WTC11 (cell line): Measurements from ENCODE around the gene PLAAT3. TPM values are rescaled to one million over a fixed set of nuclear protein-coding genes. Genes with fewer than 3 reads are reported as not detected.

Experiments
- ATAC-seq: fragments of 200-7000 bp; cut with Tn5 transposase; 2 replicates; pipeline ENCODE4 v1.10.0; 2021; ENCODE audit warnings: mild to moderate bottlenecking, moderate library complexity
- CTCF ChIA-PET: fragments of 300-600 bp; sonication (Branson Sonifier 250); formaldehyde crosslinking; loops from one replicate; lab custom pipeline; 2021; ENCODE audit warnings: antibody characterized with exemption; lab: Charles Lee
- POLR2A ChIA-PET: fragments of 350-600 bp; sonication (Branson Sonifier 250); formaldehyde crosslinking; loops from one replicate; lab custom pipeline; 2021; ENCODE audit warnings: antibody characterized with exemption; lab: Charles Lee
- DNase-seq: peaks from one replicate; pipeline ENCODE4 v3.0.0; 2021; ENCODE audit warnings: low spot score
- H3K27ac Mint-ChIP-seq: 2 replicates; pipeline ENCODE4 v1.8.0; 2021; ENCODE audit warnings: mixed read lengths
- H3K27me3 Mint-ChIP-seq: 2 replicates; pipeline ENCODE4 v1.8.0; 2021; ENCODE audit warnings: low read depth, mild to moderate bottlenecking, moderate library complexity, mixed read lengths
- H3K36me3 Mint-ChIP-seq: 2 replicates; pipeline ENCODE4 v1.8.0; 2021; ENCODE audit warnings: mixed read lengths
- H3K4me1 Mint-ChIP-seq: 2 replicates; pipeline ENCODE4 v1.8.0; 2022; ENCODE audit warnings: mixed read lengths
- H3K4me3 Mint-ChIP-seq: 2 replicates; pipeline ENCODE4 v1.8.0; 2021; ENCODE audit warnings: mild to moderate bottlenecking, moderate library complexity, mixed read lengths
- H3K9me3 Mint-ChIP-seq: 2 replicates; pipeline ENCODE4 v1.8.0; 2021; ENCODE audit warnings: mixed read lengths
- EMX1 ChIP-seq: fragments of 250-450 bp; sonication (Bioruptor Pico); IDR thresholded peaks from 2 replicates; pipeline ENCODE4 v1.8.0; 2021; ENCODE audit warnings: mild to moderate bottlenecking
- ESRRA ChIP-seq: sonication (generic); formaldehyde crosslinking; IDR thresholded peaks from 2 replicates; pipeline ENCODE4 v1.8.1; 2022; ENCODE audit warnings: mild to moderate bottlenecking, missing genetic modification reagents, borderline replicate concordance
- FOXK1 ChIP-seq: sonication (generic); formaldehyde crosslinking; IDR thresholded peaks from 2 replicates; pipeline ENCODE4 v1.8.0; 2022; ENCODE audit warnings: mild to moderate bottlenecking, moderate library complexity, missing genetic modification reagents
- GABPB1 ChIP-seq: sonication (generic); formaldehyde crosslinking; IDR thresholded peaks from 2 replicates; pipeline ENCODE4 v1.8.1; 2023; ENCODE audit warnings: mild to moderate bottlenecking, missing genetic modification reagents
- JAZF1 ChIP-seq: fragments of 250-450 bp; sonication (Bioruptor Pico); IDR thresholded peaks from 2 replicates; pipeline ENCODE4 v1.9.0; 2021; ENCODE audit warnings: moderate library complexity, mild to moderate bottlenecking, inconsistent platforms
- KAT7 ChIP-seq: sonication (generic); formaldehyde crosslinking; IDR thresholded peaks from 2 replicates; pipeline ENCODE4 v1.8.1; 2023; ENCODE audit warnings: missing genetic modification reagents, mild to moderate bottlenecking, borderline replicate concordance
- NFATC4 ChIP-seq: fragments of 250-450 bp; sonication (Bioruptor Pico); IDR thresholded peaks from 2 replicates; pipeline ENCODE4 v1.9.0; 2021; ENCODE audit warnings: mild to moderate bottlenecking
- NFE2L1 ChIP-seq: sonication (generic); formaldehyde crosslinking; IDR thresholded peaks from 2 replicates; pipeline ENCODE4 v1.8.1; 2023; ENCODE audit warnings: missing genetic modification reagents
- NR1H2 ChIP-seq: sonication (generic); formaldehyde crosslinking; IDR thresholded peaks from 2 replicates; pipeline ENCODE4 v1.9.0; 2021; ENCODE audit warnings: mild to moderate bottlenecking, moderate library complexity, missing genetic modification reagents
- OVOL2 ChIP-seq: fragments of 250-450 bp; sonication (Bioruptor Pico); IDR thresholded peaks from 2 replicates; pipeline ENCODE4 v1.9.0; 2021; ENCODE audit warnings: mild to moderate bottlenecking, borderline replicate concordance
- ZNF121 ChIP-seq: sonication (generic); formaldehyde crosslinking; IDR thresholded peaks from 2 replicates; pipeline ENCODE4 v1.8.0; 2023; ENCODE audit warnings: missing genetic modification reagents
- ZNF671 ChIP-seq: fragments of 250-450 bp; sonication (Bioruptor Pico); IDR thresholded peaks from 2 replicates; pipeline ENCODE4 v1.8.0; 2021; ENCODE audit warnings: mild to moderate bottlenecking
- total RNA-seq: library from RNA; stranded (reverse); gene quantifications from 3 replicates; pipeline ENCODE4 v1.2.3, GENCODE V29; 2021
- TF ChIP-seq, protein P1 (sequence below): sonication (generic); formaldehyde crosslinking; IDR thresholded peaks from 2 replicates; pipeline ENCODE4 v1.8.1; 2023; ENCODE audit warnings: mild to moderate bottlenecking, missing genetic modification reagents, moderate library complexity
- TF ChIP-seq, protein P2 (sequence below): fragments of 250-450 bp; sonication (Bioruptor Pico); conservative IDR thresholded peaks from 2 replicates; pipeline ENCODE4 v1.9.0; 2021; ENCODE audit warnings: mild to moderate bottlenecking
- TF ChIP-seq, protein P3 (sequence below): fragments of 250-450 bp; sonication (Bioruptor Pico); IDR thresholded peaks from 2 replicates; pipeline ENCODE4 v1.9.0; 2021; ENCODE audit warnings: mild to moderate bottlenecking
- TF ChIP-seq, protein P4 (sequence below): sonication (generic); formaldehyde crosslinking; IDR thresholded peaks from 2 replicates; pipeline ENCODE4 v1.8.1; 2023; ENCODE audit warnings: mild to moderate bottlenecking, moderate library complexity, missing genetic modification reagents
- TF ChIP-seq, protein P5 (sequence below): sonication (generic); formaldehyde crosslinking; conservative IDR thresholded peaks from 2 replicates; pipeline ENCODE4 v1.8.1; 2023; ENCODE audit warnings: mild to moderate bottlenecking, low read depth, missing genetic modification reagents, moderate library complexity
- TF ChIP-seq, protein P6 (sequence below): sonication (generic); formaldehyde crosslinking; IDR thresholded peaks from 2 replicates; pipeline ENCODE4 v1.8.1; 2022; ENCODE audit warnings: missing genetic modification reagents, borderline replicate concordance
- TF ChIP-seq, protein P7 (sequence below): sonication (generic); formaldehyde crosslinking; IDR thresholded peaks from 2 replicates; pipeline ENCODE4 v1.8.1; 2022; ENCODE audit warnings: mild to moderate bottlenecking, moderate library complexity, missing genetic modification reagents

PLAAT3 gene
- total RNA-seq, 1 experiment from 2014 or later = 160 TPM

DNA sequence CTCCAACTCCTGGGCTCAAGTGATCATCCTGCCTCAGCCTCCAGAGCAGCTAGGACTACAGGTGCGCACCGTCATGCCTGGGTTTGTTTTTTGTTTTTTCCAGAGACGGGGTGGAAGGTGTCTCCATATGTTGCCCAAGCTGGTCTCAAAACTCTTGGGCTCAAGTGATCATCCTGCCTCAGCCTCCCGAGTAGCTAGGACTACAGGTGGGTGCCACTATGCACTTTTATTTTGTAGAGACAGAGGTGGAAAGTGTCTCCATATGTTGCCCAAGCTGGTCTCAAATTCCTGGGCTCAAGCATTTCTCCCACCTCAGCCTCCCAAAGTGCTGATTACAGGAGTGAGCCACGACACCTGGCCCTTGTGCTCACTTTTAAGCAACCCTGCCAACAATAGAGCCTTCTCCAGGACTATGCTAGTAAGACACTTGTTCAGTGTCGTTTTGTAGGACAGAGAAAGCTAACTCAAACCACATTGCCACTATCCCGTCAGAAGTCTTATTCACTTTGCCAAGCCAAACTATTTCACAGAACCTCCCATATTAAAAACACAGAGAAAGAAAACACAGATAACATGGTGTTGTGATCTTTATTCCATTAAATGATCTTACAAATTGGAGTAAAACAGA is 9.4 kb upstream of the PLAAT3 start:
- TF ChIP-seq ZNF671 (CRISPR knock-in tag) (peak; percentile 61; the same call in 1 of the 2 replicates), NFATC4 (CRISPR knock-in tag) (no peak)
- TF ChIP-seq, protein P1, sequence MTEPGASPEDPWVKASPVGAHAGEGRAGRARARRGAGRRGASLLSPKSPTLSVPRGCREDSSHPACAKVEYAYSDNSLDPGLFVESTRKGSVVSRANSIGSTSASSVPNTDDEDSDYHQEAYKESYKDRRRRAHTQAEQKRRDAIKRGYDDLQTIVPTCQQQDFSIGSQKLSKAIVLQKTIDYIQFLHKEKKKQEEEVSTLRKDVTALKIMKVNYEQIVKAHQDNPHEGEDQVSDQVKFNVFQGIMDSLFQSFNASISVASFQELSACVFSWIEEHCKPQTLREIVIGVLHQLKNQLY = no peak
- CTCF ChIA-PET = interaction anchor here (1.4 to 3.3 kb wide), 2 partner anchors 144 to 410 kb away, joined by 4 to 13 read pairs; no protein-coding TSS in a partner anchor
- Mint-ChIP-seq H3K27me3 (no peaks in the 10 kb centered on the region; the same call in 1 of the 2 replicates), H3K4me3 (no peak overlapping the region), H3K9me3 (no peaks in the 10 kb centered on the region), H3K36me3 (peaks cover 6% of the 10 kb centered on the region), H3K4me1 (peaks cover 25% of the 10 kb centered on the region), H3K27ac (peak overlapping the region; percentile 77)
- no peak for DNase-seq
- peak; percentile 57 for ATAC-seq
- POLR2A ChIA-PET = no interaction called here

DNA sequence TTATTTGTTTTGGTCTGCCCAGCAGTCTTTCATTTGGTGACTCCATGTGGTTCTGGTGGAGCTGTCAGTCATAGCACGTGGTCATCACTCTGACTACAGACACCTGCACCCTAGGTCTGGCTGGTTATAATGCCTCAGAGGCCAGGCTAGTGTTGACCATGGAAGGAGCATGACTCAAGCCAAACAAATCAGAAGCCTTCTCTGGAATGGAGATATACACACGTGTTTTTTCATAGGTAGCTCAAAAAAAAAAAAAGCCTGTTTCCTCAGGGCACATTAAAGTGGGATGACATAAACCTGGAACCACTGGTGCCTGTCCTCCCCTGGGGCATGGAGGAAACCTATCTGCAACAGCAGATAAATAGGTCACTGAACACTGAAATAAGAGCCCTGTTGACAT is 8.1 kb upstream of the PLAAT3 start:
- Mint-ChIP-seq H3K9me3 (no peaks in the 10 kb centered on the region), H3K4me3 (no peak overlapping the region), H3K27me3 (no peaks in the 10 kb centered on the region; the same call in 1 of the 2 replicates), H3K4me1 (peaks cover 30% of the 10 kb centered on the region), H3K27ac (no peak overlapping the region), H3K36me3 (no peaks in the 10 kb centered on the region)
- ATAC-seq (no peak), DNase-seq (no peak)
- TF ChIP-seq FOXK1 (no peak), ESRRA (CRISPR knock-in tag) (no peak), NR1H2 (CRISPR knock-in tag) (no peak), OVOL2 (CRISPR knock-in tag) (no peak), EMX1 (CRISPR knock-in tag) (no peak)
- TF ChIP-seq, protein P2, sequence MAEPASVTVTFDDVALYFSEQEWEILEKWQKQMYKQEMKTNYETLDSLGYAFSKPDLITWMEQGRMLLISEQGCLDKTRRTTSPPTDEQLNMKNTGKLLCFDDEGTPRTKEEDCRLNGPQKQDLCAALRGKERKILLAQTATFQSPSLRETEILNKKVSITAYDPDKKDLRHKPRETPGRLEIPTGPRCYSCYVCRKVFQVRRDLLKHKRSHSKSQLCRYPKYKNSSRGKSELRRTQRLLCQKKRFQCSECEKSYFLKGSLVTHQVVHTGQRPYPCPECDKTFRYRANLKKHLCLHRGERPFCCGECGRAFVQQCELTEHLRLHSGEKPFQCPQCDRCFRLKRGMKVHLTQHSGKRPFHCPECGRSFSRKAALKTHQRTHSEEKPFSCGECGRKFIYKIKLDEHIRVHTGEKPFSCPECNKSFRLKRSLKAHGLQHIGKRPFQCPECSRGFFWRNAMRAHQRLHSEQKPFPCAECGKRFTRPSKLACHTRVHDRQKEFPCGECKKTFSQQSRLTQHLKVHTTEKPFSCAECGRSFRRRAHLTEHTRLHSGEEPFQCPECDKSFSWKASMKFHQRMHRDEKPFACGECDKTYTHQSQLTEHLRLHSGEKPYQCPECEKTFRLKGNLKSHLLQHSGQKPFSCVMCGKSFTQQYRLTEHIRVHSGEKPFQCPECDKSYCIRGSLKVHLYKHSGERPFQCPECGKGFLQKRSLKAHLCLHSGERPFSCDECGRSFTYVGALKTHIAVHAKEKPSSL = no peak
- TF ChIP-seq, protein P3, sequence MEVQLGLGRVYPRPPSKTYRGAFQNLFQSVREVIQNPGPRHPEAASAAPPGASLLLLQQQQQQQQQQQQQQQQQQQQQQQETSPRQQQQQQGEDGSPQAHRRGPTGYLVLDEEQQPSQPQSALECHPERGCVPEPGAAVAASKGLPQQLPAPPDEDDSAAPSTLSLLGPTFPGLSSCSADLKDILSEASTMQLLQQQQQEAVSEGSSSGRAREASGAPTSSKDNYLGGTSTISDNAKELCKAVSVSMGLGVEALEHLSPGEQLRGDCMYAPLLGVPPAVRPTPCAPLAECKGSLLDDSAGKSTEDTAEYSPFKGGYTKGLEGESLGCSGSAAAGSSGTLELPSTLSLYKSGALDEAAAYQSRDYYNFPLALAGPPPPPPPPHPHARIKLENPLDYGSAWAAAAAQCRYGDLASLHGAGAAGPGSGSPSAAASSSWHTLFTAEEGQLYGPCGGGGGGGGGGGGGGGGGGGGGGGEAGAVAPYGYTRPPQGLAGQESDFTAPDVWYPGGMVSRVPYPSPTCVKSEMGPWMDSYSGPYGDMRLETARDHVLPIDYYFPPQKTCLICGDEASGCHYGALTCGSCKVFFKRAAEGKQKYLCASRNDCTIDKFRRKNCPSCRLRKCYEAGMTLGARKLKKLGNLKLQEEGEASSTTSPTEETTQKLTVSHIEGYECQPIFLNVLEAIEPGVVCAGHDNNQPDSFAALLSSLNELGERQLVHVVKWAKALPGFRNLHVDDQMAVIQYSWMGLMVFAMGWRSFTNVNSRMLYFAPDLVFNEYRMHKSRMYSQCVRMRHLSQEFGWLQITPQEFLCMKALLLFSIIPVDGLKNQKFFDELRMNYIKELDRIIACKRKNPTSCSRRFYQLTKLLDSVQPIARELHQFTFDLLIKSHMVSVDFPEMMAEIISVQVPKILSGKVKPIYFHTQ (CRISPR knock-in tag) = no peak
- TF ChIP-seq, protein P4, sequence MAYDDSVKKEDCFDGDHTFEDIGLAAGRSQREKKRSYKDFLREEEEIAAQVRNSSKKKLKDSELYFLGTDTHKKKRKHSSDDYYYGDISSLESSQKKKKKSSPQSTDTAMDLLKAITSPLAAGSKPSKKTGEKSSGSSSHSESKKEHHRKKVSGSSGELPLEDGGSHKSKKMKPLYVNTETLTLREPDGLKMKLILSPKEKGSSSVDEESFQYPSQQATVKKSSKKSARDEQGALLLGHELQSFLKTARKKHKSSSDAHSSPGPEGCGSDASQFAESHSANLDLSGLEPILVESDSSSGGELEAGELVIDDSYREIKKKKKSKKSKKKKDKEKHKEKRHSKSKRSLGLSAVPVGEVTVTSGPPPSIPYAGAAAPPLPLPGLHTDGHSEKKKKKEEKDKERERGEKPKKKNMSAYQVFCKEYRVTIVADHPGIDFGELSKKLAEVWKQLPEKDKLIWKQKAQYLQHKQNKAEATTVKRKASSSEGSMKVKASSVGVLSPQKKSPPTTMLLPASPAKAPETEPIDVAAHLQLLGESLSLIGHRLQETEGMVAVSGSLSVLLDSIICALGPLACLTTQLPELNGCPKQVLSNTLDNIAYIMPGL = no peak
- POLR2A ChIA-PET = no interaction called here
- CTCF ChIA-PET = interaction anchor here (1.4 to 3.3 kb wide), 2 partner anchors 143 to 409 kb away, joined by 4 to 13 read pairs; no protein-coding TSS in a partner anchor

DNA sequence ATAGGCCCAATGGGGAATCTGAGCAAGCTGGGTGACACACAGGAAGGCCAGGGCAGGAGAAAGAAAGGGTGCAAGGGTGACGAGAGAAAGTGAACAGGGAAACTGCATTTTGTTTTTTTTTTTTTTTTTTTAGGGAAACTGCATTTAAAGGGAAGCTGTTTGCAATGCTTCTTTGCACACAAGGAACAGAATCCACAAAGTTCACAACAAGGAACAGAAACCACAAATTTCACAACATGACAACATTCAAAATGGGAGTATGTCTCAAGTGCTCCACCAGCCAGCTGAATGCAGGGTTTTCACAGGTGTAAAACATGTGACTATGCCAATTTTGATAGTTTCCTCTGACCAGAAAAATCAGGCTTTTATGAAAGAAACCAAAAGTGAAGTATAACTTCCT is 6.8 kb upstream of the PLAAT3 start:
- CTCF ChIA-PET = interaction anchor here (0.6 to 3.3 kb wide), 2 partner anchors 113 to 142 kb away, joined by 3 to 13 read pairs; no protein-coding TSS in a partner anchor
- peaks cover 31% of the 10 kb centered on the region for H3K4me1 Mint-ChIP-seq
- TF ChIP-seq NFE2L1 = no peak
- TF ChIP-seq, protein P5, sequence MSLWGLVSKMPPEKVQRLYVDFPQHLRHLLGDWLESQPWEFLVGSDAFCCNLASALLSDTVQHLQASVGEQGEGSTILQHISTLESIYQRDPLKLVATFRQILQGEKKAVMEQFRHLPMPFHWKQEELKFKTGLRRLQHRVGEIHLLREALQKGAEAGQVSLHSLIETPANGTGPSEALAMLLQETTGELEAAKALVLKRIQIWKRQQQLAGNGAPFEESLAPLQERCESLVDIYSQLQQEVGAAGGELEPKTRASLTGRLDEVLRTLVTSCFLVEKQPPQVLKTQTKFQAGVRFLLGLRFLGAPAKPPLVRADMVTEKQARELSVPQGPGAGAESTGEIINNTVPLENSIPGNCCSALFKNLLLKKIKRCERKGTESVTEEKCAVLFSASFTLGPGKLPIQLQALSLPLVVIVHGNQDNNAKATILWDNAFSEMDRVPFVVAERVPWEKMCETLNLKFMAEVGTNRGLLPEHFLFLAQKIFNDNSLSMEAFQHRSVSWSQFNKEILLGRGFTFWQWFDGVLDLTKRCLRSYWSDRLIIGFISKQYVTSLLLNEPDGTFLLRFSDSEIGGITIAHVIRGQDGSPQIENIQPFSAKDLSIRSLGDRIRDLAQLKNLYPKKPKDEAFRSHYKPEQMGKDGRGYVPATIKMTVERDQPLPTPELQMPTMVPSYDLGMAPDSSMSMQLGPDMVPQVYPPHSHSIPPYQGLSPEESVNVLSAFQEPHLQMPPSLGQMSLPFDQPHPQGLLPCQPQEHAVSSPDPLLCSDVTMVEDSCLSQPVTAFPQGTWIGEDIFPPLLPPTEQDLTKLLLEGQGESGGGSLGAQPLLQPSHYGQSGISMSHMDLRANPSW (CRISPR knock-in tag) = no peak
- TF ChIP-seq ZNF121 (CRISPR knock-in tag) = no peak
- no peak for TF ChIP-seq JAZF1
- no peak for TF ChIP-seq GABPB1 (CRISPR knock-in tag)
- TF ChIP-seq, protein P6, sequence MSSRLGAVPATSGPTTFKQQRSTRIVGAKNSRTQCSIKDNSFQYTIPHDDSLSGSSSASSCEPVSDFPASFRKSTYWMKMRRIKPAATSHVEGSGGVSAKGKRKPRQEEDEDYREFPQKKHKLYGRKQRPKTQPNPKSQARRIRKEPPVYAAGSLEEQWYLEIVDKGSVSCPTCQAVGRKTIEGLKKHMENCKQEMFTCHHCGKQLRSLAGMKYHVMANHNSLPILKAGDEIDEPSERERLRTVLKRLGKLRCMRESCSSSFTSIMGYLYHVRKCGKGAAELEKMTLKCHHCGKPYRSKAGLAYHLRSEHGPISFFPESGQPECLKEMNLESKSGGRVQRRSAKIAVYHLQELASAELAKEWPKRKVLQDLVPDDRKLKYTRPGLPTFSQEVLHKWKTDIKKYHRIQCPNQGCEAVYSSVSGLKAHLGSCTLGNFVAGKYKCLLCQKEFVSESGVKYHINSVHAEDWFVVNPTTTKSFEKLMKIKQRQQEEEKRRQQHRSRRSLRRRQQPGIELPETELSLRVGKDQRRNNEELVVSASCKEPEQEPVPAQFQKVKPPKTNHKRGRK = no peak
- TF ChIP-seq, protein P7, sequence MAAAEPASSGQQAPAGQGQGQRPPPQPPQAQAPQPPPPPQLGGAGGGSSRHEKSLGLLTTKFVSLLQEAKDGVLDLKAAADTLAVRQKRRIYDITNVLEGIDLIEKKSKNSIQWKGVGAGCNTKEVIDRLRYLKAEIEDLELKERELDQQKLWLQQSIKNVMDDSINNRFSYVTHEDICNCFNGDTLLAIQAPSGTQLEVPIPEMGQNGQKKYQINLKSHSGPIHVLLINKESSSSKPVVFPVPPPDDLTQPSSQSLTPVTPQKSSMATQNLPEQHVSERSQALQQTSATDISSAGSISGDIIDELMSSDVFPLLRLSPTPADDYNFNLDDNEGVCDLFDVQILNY (CRISPR knock-in tag) = no peak
- no peak for TF ChIP-seq KAT7 (CRISPR knock-in tag)

More for the DNA sequence above, 6.8 kb upstream of the PLAAT3 start:
- no peak overlapping the region for H3K4me3 Mint-ChIP-seq
- POLR2A ChIA-PET = no interaction called here
- no peak for DNase-seq
- no peak for ATAC-seq
- H3K36me3 Mint-ChIP-seq = no peaks in the 10 kb centered on the region
- no peaks in the 10 kb centered on the region; the same call in 1 of the 2 replicates for H3K27me3 Mint-ChIP-seq
- no peaks in the 10 kb centered on the region for H3K9me3 Mint-ChIP-seq
- no peak overlapping the region for H3K27ac Mint-ChIP-seq
